Nephron (organoid): Measurements from ENCODE around the gene OBSCN.
A peak's percentile ranks its signal among the peaks of the same experiment; 100 is the strongest.

Experiments
- H3K27ac Mint-ChIP-seq, 3 experiments: 2 replicates each; pipeline ENCODE4 v1.8.0; 2020; ENCODE audit warnings: mixed read lengths in 3 of 3, mild to moderate bottlenecking in 2 of 3, moderate library complexity in 1 of 3
- H3K27me3 Mint-ChIP-seq: 2 replicates; pipeline ENCODE4 v1.8.0; 2021; ENCODE audit warnings: low read depth, mild to moderate bottlenecking, moderate library complexity, mixed read lengths
- H3K36me3 Mint-ChIP-seq: 2 replicates; pipeline ENCODE4 v1.8.0; 2020; ENCODE audit warnings: low read depth, mixed read lengths
- H3K4me1 Mint-ChIP-seq: 2 replicates; pipeline ENCODE4 v1.8.0; 2020; ENCODE audit warnings: mixed read lengths
- H3K4me3 Mint-ChIP-seq, 3 experiments: 2 replicates each; pipeline ENCODE4 v1.8.0; 2020; ENCODE audit warnings: mild to moderate bottlenecking in 3 of 3, mixed read lengths in 3 of 3, moderate library complexity in 2 of 3
- H3K9me3 Mint-ChIP-seq: 2 replicates; pipeline ENCODE4 v1.8.0; 2020; ENCODE audit warnings: mixed read lengths
- TF ChIP-seq, protein P1 (sequence below), 3 experiments: fragments of 200-600 bp; sonication (generic); IDR thresholded peaks; one replicate each; pipeline ENCODE4 v1.5.0; 2021; ENCODE audit warnings: antibody characterized with exemption in 3 of 3; ENCODE audit not compliant: unreplicated experiment in 3 of 3

Gene OBSCN

GRCh38 chr1:228376262-228376628 lies 168.4 kb downstream of the OBSCN start:
- TF ChIP-seq, protein P1, sequence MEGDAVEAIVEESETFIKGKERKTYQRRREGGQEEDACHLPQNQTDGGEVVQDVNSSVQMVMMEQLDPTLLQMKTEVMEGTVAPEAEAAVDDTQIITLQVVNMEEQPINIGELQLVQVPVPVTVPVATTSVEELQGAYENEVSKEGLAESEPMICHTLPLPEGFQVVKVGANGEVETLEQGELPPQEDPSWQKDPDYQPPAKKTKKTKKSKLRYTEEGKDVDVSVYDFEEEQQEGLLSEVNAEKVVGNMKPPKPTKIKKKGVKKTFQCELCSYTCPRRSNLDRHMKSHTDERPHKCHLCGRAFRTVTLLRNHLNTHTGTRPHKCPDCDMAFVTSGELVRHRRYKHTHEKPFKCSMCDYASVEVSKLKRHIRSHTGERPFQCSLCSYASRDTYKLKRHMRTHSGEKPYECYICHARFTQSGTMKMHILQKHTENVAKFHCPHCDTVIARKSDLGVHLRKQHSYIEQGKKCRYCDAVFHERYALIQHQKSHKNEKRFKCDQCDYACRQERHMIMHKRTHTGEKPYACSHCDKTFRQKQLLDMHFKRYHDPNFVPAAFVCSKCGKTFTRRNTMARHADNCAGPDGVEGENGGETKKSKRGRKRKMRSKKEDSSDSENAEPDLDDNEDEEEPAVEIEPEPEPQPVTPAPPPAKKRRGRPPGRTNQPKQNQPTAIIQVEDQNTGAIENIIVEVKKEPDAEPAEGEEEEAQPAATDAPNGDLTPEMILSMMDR (IDR thresholded peaks at IDR 0.05; ENCODE audit: unreplicated experiment in 3 of 3): no peak
- peaks cover 5% of the 10 kb centered on the region for H3K36me3 Mint-ChIP-seq
- H3K4me3 Mint-ChIP-seq: peak overlapping the region; percentile 42 to 54 (median 48)
- peaks cover 14% of the 10 kb centered on the region for H3K27me3 Mint-ChIP-seq
- H3K9me3 Mint-ChIP-seq: no peaks in the 10 kb centered on the region
- peak overlapping the region in 1 of 3 experiments; percentile 34 for H3K27ac Mint-ChIP-seq
- H3K4me1 Mint-ChIP-seq: peaks cover 5% of the 10 kb centered on the region

GRCh38 chr1:228376651-228377631 lies 169.1 kb downstream of the OBSCN start:
- Mint-ChIP-seq H3K27ac (no peak overlapping the region), H3K9me3 (no peaks in the 10 kb centered on the region)

GRCh38 chr1:228377664-228378089 lies 169.8 kb downstream of the OBSCN start:
- TF ChIP-seq, protein P1 (IDR thresholded peaks at IDR 0.05; ENCODE audit: unreplicated experiment in 3 of 3): no peak
- Mint-ChIP-seq H3K27ac (no peak overlapping the region), H3K4me3 (peak overlapping the region in 2 of 3 experiments; percentile 56 to 61), H3K27me3 (peaks cover 14% of the 10 kb centered on the region), H3K9me3 (no peaks in the 10 kb centered on the region), H3K36me3 (peaks cover 5% of the 10 kb centered on the region), H3K4me1 (peaks cover 5% of the 10 kb centered on the region)

More at GRCh38 chr1:228376651-228377631, 169.1 kb downstream of the OBSCN start:
- peaks cover 5% of the 10 kb centered on the region for H3K4me1 Mint-ChIP-seq
- TF ChIP-seq, protein P1 (IDR thresholded peaks at IDR 0.05; ENCODE audit: unreplicated experiment in 3 of 3): no peak
- H3K4me3 Mint-ChIP-seq: peak overlapping the region; percentile 48 to 61 (median 56)
- peaks cover 5% of the 10 kb centered on the region for H3K36me3 Mint-ChIP-seq
- H3K27me3 Mint-ChIP-seq: peaks cover 14% of the 10 kb centered on the region

DNA sequence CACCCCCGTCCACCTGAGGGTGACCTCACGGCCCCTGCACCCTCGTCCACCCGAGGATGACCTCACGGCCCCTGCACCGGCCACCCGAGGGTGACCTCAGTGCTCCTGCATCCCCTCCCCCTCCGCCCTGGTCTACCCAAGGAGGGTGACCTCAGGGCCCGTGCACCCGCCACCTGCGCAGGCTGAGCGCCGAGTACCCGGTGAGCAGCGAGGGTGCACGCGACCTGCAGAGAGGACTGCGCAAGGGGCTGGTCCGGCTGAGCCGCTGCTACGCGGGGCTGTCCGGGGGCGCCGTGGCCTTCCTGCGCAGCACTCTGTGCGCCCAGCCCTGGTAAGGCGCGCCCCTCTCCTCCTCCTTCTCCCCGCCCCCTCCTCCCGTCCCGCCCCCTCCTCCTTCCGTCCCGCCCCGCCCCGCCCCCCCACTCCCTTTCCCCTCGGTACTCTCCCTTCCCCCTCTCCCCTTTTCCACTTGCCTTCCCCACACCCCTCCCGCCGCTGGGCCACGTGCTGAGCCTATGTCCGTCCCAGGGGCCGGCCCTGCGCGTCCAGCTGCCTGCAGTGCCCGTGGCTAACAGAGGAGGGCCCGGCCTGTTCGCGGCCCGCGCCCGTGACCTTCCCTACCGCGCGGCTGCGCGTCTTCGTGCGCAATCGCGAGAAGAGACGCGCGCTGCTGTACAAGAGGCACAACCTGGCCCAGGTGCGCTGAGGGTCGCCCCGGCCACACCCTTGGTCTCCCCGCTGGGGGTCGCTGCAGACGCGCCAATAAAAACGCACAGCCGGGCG lies 170.4 kb downstream of the OBSCN start:
- Mint-ChIP-seq H3K9me3 (no peaks in the 10 kb centered on the region), H3K4me1 (peaks cover 5% of the 10 kb centered on the region), H3K36me3 (peaks cover 5% of the 10 kb centered on the region), H3K27ac (peak overlapping the region; percentile 38 to 81 (median 63)), H3K27me3 (peaks cover 20% of the 10 kb centered on the region), H3K4me3 (peak overlapping the region; percentile 88 to 96 (median 91))
- TF ChIP-seq, protein P1 (IDR thresholded peaks at IDR 0.05; ENCODE audit: unreplicated experiment in 3 of 3): peak; percentile 73 to 91 (median 80)

GRCh38 chr1:228378873-228379460 lies 171.1 kb downstream of the OBSCN start:
- Mint-ChIP-seq H3K27me3 (peaks cover 20% of the 10 kb centered on the region), H3K27ac (peak overlapping the region; percentile 38 to 81 (median 63)), H3K4me1 (peaks cover 5% of the 10 kb centered on the region), H3K4me3 (peak overlapping the region; percentile 88 to 96 (median 91)), H3K9me3 (no peaks in the 10 kb centered on the region), H3K36me3 (peaks cover 5% of the 10 kb centered on the region)
- TF ChIP-seq, protein P1 (IDR thresholded peaks at IDR 0.05; ENCODE audit: unreplicated experiment in 3 of 3): peak in 1 of 3 experiments; percentile 25
